Epidermal melanocyte (primary cell): ENCODE results near the gene OTOP3.

Experiments used
- DNase-seq: peaks from one replicate; pipeline ENCODE4 v3.0.0; 2011; ENCODE audit warnings: low spot score; ENCODE audit not compliant: insufficient read length

The OTOP3 gene

GRCh38 chr17:74916136-74916850, 19.4 kb upstream of the OTOP3 start:
- no peak for DNase-seq

GRCh38 chr17:74916851-74917199, 18.9 kb upstream of the OTOP3 start:
- DNase-seq, result no peak

DNA sequence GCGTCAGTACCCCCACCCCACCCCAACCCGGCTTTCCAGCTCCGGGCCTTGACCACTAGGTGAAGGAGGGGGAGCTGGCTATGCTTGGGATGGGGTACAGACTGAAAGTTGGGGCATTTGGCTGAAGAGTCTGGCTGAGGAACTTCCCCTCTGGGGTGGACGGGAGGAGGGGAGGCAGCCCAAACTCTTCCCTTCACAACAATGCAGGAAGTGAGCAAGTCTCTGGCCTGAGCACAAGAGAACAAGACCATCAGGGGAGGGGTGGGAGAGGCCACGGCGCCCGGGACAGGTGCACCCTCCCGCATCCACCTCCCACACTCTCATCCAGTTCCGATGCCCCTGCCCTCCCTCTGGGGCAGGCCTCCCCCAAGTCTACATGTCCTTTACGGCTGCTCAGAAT, 18.3 kb upstream of the OTOP3 start:
- no peak for DNase-seq

GRCh38 chr17:74918906-74919305, 16.8 kb upstream of the OTOP3 start:
- DNase-seq, result no peak

GRCh38 chr17:74919440-74920305, 16.0 kb upstream of the OTOP3 start:
- no peak for DNase-seq

GRCh38 chr17:74920306-74920620, 15.4 kb upstream of the OTOP3 start:
- no peak for DNase-seq

- DNase-seq, result no peak
Observed at GRCh38 chr17:74920642-74921025, 15.1 kb upstream of the OTOP3 start.

GRCh38 chr17:74921026-74921681, 14.5 kb upstream of the OTOP3 start:
- no peak for DNase-seq

DNA sequence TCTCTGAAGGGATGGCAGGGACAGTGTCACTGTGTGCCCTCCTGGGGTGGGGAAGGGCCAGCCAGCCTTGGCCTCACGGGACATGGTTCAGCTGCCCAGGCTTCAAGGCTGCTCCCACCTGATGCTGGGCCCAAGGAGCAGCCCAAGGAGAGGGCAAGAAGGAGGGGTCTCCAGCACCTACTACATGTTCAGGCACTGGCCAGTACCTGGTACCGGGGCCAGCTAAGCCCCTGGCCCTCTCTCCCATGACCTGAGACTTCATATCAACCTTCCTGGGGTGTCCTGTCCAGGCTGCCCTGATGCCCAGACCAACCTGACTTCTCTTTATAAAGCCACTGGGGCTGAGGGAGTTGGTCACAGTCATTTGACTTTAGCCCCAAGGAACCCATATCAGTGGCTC, 13.9 kb upstream of the OTOP3 start:
- DNase-seq, result no peak

- no peak for DNase-seq
Observed at GRCh38 chr17:74922172-74922571, 13.5 kb upstream of the OTOP3 start.

GRCh38 chr17:74922694-74923537, 12.8 kb upstream of the OTOP3 start, which contains the start of gene USH1G:
Gene USH1G, minus strand, starts transcription at chr17:74923255. Its CDS starts 182 bp downstream, at chr17:74923073.
- peak; percentile 52 for DNase-seq

- peak; percentile 42 for DNase-seq
Observed at GRCh38 chr17:74923538-74924249, 12.0 kb upstream of the OTOP3 start.

DNA sequence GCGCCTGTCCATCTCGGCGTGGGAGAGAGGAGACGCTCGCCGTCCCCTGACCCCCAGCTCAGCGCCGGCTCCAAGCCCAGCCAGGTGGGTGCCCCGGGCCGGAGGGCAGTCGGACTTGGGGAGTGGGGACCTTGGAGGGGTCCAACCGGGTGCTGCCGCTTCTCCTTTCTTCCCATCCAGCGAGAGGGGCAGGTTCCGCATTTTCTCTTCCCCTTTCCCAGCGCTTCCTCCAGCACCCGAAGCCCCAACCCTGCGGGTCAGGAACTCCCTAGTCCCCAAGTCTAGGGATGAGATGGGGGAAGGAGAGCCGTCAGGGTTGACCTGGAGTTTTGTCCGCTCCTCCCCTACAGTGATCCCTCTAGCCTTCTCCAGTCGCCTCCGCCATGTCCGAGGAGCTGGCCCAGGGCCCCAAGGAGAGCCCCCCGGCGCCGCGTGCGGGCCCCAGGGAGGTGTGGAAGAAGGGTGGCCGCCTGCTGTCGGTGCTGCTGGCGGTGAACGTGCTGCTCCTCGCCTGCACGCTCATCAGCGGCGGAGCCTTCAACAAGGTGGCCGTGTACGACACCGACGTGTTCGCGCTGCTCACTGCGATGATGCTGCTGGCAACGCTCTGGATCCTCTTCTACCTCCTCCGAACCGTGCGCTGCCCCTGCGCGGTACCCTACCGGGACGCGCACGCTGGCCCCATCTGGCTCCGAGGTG, 11.3 kb upstream of the OTOP3 start, which contains the start of gene OTOP2:
Gene OTOP2 (plus strand): TSS at position 24 of the 699 bp plus-strand sequence. CDS start 360 bp downstream, at position 384.
- DNase-seq, result no peak

DNA sequence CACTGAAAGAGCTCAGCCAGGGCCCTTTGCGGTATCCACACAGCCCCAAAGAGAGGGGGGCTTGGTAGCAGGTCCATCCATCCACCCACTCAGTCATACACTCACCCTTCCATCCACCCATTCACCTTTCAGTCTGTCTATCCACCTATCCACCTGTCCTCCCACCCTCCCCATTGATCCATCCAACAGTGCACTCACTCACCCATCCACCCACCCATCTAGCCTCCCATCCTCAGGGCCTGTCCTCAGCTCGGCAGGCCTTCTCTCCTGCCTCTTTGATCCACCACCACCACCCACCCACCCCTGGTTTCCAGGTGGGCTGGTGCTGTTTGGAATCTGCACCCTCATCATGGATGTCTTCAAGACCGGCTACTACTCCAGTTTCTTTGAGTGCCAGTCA, 10.5 kb upstream of the OTOP3 start:
- no peak for DNase-seq

DNA sequence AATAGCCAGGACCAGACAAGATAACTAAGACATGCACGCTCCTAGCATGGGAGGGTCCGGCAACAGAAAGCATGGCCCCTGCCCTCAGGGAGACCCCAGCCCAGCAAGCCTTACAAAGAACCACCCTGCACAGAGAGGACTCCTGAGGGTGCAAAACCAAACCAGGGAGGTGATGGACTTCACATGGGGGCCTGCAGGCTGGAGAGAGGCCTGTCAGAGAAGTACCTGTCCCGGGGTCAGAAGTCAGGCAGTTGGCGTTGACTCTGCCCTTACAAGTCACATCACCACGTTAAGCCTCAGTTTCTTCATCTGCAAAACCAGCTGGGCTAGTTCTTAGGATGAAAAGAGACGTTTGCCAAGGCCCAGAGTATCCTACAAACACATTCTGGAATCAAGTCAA, 6.9 kb upstream of the OTOP3 start:
- DNase-seq, result no peak

- DNase-seq, result no peak
Observed at GRCh38 chr17:74930535-74931036, 5.1 kb upstream of the OTOP3 start.

- DNase-seq, result no peak
Observed at GRCh38 chr17:74935048-74935447, 650 bp upstream of the OTOP3 start.

DNA sequence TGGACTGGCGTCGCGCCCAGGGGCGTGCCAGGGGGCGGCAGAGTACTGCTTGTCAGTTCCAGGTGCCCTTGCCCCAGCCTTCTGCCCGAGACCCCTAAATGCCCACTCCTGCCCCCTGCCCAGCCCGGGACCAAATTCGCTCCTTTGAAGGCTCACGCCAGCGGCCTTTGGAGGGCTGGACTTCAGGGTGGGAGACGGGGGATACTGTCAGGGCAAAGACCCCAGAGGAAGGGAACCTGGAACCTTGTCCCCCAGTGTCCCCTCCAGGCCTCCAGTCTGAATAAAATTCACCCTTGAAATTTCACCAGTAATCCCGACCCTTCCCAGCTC, 737 bp downstream of the OTOP3 start:
- no peak for DNase-seq

DNA sequence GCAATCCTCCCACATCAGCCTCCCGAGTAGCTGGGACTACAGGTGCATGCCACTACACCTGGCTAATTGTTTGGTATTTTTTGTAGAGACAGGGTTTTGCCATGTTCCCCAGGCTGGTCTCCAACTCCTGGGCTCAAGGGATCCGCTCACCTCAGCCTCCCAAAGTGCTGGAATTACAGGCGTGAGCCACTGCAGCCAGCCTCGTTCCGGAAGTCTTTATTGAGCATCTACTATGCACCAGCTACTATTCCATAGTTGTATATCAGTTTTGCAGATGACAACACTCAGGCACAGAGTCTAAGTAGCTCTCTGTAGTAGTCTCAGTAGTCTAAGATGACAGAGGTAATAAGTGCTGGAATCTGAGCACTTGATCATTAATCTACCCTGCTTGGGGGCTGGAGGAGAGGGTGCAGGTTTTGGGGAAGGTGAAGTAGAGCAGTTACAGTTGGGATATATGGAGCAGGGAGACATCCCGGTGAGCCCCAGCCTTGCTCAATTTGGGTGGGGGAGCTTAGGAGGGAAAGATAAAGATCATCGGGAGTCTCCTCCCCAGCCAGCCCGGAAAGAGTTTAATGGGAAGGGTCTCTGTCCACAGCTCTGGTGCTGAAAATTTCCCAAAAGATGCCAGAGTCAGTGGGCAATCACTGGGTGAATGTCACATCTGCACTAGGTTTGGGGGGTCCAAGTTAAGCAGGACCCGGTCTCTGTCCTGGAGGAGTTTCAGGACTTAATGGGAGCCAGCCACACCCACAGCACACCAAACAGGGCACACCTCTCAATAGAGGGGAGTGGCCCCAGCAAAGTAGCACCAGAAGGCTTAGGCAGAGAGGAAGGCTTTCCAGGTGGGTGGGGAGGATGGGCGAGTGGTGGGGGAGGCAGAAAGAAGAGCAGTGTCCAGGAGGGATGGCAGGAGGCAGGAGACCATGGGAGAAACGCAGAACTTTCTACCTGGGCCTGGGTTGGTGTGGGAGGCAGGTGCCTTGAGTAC, 1.7 kb downstream of the OTOP3 start:
- DNase-seq, result no peak
